ENCODE measurements around the gene SSH3. TPM values are rescaled to one million over a fixed set of nuclear protein-coding genes. Genes with fewer than 3 reads are reported as not detected.

The SSH3 gene
- total RNA-seq, 1 experiment from 2014 or later = 0.82 TPM

GRCh38 chr11:67276781-67277230, 26.5 kb upstream of the SSH3 start:
- peaks cover 11% of the 10 kb centered on the region; the same call in 1 of the 2 replicates for H3K36me3 ChIP-seq (ENCODE audit: insufficient read depth, low read length)
- H3K9me3 ChIP-seq (ENCODE audit: low read length) = no peaks in the 10 kb centered on the region
- H3K9me2 ChIP-seq (replicated peaks; ENCODE audit: insufficient read depth, low read length) = no peaks in the 10 kb centered on the region
- H4K20me1 ChIP-seq (ENCODE audit: insufficient read depth, low read depth, low read length) = no peaks in the 10 kb centered on the region
- H3K79me2 ChIP-seq (ENCODE audit: low read length) = peaks cover 69% of the 10 kb centered on the region
- H2AFZ ChIP-seq (ENCODE audit: low read length) = no peak overlapping the region
- H3K27me3 ChIP-seq (ENCODE audit: low read length) = no peaks in the 10 kb centered on the region
- peak overlapping the region; percentile 68 for H3K4me3 ChIP-seq (ENCODE audit: low read length)
- DNase-seq = peak; percentile 72
- peak overlapping the region; percentile 98 for H3K27ac ChIP-seq (ENCODE audit: low read length)
- peak overlapping the region; percentile 94 for H3K9ac ChIP-seq (ENCODE audit: low read length)
- H3K4me1 ChIP-seq (ENCODE audit: low read length) = peaks cover 64% of the 10 kb centered on the region
- H3K4me2 ChIP-seq (ENCODE audit: low read depth, low read length, poor library complexity, severe bottlenecking) = peak overlapping the region; percentile 88

DNA sequence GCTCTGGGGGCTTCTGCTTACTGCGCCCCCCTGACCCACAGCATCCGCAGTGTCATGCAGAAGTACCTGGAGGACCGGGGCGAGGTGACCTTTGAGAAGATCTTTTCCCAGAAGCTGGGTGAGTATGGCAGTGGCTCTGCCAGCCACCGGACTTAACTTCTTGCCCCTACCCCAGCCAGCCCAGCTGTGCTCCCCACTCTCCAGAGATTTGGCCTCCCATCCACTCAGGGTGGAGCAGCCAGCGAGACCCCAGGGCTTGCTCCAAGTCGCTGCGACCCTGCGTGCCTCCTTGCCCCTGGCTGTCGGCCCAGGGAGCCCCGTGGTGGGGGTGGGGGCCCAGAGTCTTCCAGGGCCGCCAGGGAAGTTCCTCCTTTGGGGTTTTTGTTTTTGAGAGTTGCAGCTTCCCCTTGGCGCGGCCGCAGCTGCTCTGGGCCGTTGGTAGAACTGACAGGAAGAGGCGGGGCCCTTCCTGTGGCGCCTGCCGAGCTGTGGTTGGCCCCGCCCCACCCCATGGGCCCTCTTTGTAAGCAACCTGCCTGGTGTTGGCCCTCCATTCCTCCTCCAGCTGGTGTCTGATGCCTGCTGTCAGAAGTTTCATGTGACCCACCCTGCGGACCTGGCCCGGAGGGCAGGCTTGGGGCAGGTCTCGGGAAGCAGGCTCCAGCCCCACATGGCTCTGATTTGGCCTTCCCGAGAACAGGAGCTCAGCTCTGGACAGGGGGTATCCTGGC, 25.9 kb upstream of the SSH3 start:
- H3K4me1 ChIP-seq (ENCODE audit: low read length) = peaks cover 58% of the 10 kb centered on the region
- no peaks in the 10 kb centered on the region for H3K9me2 ChIP-seq (replicated peaks; ENCODE audit: insufficient read depth, low read length)
- peak; percentile 97 for DNase-seq
- H2AFZ ChIP-seq (ENCODE audit: low read length) = no peak overlapping the region
- H3K9me3 ChIP-seq (ENCODE audit: low read length) = no peaks in the 10 kb centered on the region
- H3K4me3 ChIP-seq (ENCODE audit: low read length) = peak overlapping the region; percentile 68
- H3K9ac ChIP-seq (ENCODE audit: low read length) = peak overlapping the region; percentile 94
- no peaks in the 10 kb centered on the region for H4K20me1 ChIP-seq (ENCODE audit: insufficient read depth, low read depth, low read length)
- peak overlapping the region; percentile 98 for H3K27ac ChIP-seq (ENCODE audit: low read length)
- H3K4me2 ChIP-seq (ENCODE audit: low read depth, low read length, poor library complexity, severe bottlenecking) = peak overlapping the region; percentile 88
- no peaks in the 10 kb centered on the region for H3K27me3 ChIP-seq (ENCODE audit: low read length)
- H3K36me3 ChIP-seq (ENCODE audit: insufficient read depth, low read length) = peaks cover 11% of the 10 kb centered on the region; the same call in 1 of the 2 replicates
- H3K79me2 ChIP-seq (ENCODE audit: low read length) = peaks cover 63% of the 10 kb centered on the region

DNA sequence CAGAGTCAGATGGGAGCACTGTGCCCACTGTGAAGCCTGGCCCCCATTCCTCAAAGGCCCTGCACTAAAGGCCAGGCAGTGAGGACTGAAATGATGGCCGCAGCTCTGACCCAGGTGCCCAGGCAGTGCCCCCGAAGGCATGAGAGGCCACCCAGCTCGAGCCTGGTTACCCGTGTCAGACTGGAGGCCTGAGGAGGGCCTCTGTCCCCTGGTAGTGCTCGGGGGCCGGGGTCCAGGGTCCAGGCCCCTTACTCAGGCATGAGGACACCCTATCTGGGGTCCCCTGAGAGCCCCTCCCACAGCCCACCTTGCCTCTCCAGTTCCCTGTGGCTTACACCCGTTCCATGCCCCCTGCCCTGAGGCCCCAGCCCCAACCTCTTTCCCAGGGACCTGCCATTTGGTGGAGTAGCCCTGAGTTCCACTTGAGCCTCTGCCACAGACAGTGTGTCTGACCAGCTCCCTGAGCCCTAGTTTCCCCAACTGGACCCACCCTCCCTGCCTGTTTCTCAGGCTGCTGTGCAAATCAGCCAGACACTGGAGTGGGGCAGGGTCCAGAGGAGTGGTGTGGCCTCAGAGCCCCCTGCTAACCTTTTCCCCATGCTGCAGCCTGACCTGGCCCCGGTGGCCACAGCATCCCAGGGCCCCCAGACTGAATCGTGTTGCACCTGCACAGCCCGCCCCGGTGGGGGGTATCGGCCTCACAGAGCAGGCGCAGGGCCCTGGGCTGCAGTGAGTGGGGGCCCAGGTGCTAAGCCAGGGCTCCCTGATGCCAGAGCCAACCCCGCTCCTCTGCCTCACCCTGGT, 25.0 kb upstream of the SSH3 start:
- Histone ChIP-seq H3K4me1 (ENCODE audit: low read length) (peaks cover 49% of the 10 kb centered on the region), H3K4me3 (ENCODE audit: low read length) (peak overlapping the region; percentile 59; the same call in 1 of the 2 replicates), H4K20me1 (ENCODE audit: insufficient read depth, low read depth, low read length) (no peaks in the 10 kb centered on the region), H3K27ac (ENCODE audit: low read length) (peak overlapping the region; percentile 98), H3K79me2 (ENCODE audit: low read length) (peaks cover 54% of the 10 kb centered on the region), H3K27me3 (ENCODE audit: low read length) (no peaks in the 10 kb centered on the region), H2AFZ (ENCODE audit: low read length) (no peak overlapping the region), H3K9ac (ENCODE audit: low read length) (peak overlapping the region; percentile 94), H3K9me3 (ENCODE audit: low read length) (no peaks in the 10 kb centered on the region), H3K9me2 (replicated peaks; ENCODE audit: insufficient read depth, low read length) (no peaks in the 10 kb centered on the region), H3K4me2 (ENCODE audit: low read depth, low read length, poor library complexity, severe bottlenecking) (peak overlapping the region; percentile 88), H3K36me3 (ENCODE audit: insufficient read depth, low read length) (peaks cover 11% of the 10 kb centered on the region; the same call in 1 of the 2 replicates)
- DNase-seq = no peak

DNA sequence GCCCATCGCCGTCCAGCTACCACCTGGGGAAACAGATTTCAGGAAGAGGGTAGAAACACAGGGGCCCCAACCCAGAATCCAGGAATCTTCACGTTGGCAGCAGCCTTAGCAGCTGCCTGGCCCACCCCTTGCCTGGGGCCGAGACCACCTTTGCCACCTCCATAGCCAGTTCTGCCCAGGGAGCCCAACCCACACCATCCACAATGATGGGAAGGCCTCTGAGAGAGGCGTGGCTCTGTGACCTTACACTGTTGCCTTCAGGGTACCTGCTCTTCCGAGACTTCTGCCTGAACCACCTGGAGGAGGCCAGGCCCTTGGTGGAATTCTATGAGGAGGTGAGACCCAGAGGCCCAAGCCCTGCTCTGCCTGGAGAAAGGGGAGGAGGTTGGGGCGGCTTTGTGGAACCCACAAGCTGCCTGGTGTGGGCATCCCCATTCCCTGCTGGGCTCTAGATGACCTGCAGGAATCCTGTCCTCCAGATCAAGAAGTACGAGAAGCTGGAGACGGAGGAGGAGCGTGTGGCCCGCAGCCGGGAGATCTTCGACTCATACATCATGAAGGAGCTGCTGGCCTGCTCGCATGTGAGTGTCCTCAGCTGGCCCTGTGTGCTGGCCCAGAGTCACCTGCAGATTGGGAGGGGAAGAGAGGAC, 24.3 kb upstream of the SSH3 start:
- Histone ChIP-seq H3K9me2 (replicated peaks; ENCODE audit: insufficient read depth, low read length) (no peaks in the 10 kb centered on the region), H3K9ac (ENCODE audit: low read length) (no peak overlapping the region; the same call in 1 of the 2 replicates), H3K36me3 (ENCODE audit: insufficient read depth, low read length) (peaks cover 11% of the 10 kb centered on the region; the same call in 1 of the 2 replicates), H4K20me1 (ENCODE audit: insufficient read depth, low read depth, low read length) (no peaks in the 10 kb centered on the region), H3K9me3 (ENCODE audit: low read length) (no peaks in the 10 kb centered on the region), H3K27me3 (ENCODE audit: low read length) (no peaks in the 10 kb centered on the region), H3K4me2 (ENCODE audit: low read depth, low read length, poor library complexity, severe bottlenecking) (no peak overlapping the region), H2AFZ (ENCODE audit: low read length) (no peak overlapping the region), H3K79me2 (ENCODE audit: low read length) (peaks cover 46% of the 10 kb centered on the region), H3K27ac (ENCODE audit: low read length) (peak overlapping the region; percentile 98), H3K4me1 (ENCODE audit: low read length) (peaks cover 41% of the 10 kb centered on the region), H3K4me3 (ENCODE audit: low read length) (no peak overlapping the region)
- no peak for DNase-seq

DNA sequence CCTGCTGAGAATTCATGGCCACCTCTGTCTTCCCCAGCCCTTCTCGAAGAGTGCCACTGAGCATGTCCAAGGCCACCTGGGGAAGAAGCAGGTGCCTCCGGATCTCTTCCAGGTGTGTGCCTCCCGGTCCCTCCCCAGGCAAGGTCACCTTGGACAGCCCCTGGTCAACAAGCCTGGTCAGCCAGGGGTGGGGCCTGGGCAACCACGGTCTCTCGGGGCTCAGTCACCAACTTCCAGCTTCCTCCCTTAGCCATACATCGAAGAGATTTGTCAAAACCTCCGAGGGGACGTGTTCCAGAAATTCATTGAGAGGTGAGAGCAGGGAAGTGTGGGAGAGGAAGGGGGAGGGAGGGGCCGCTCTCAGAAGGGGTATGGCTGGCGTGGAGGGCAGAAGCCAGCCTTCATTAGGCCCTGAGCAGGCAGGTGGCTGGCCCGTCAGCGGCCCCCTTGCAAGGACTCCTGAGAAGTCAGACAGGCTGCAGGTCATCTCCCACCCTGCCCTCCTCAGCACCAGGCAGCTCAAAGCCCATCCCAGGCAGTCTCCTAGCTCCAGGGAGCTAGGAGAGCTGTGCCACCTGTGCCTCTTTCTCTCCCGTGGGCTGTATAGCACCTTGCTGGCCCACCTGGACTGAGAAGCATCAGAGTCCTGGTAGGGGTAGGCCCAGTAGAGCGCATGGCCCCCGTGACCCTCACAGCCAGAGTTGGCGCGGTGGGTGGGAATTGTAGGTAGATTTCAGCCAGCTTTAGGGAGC, 23.6 kb upstream of the SSH3 start:
- Histone ChIP-seq H3K36me3 (ENCODE audit: insufficient read depth, low read length) (peaks cover 11% of the 10 kb centered on the region; the same call in 1 of the 2 replicates), H3K27me3 (ENCODE audit: low read length) (no peaks in the 10 kb centered on the region), H4K20me1 (ENCODE audit: insufficient read depth, low read depth, low read length) (no peaks in the 10 kb centered on the region), H3K4me1 (ENCODE audit: low read length) (peaks cover 35% of the 10 kb centered on the region), H3K9ac (ENCODE audit: low read length) (no peak overlapping the region), H3K4me2 (ENCODE audit: low read depth, low read length, poor library complexity, severe bottlenecking) (no peak overlapping the region), H3K79me2 (ENCODE audit: low read length) (peaks cover 40% of the 10 kb centered on the region), H3K9me2 (replicated peaks; ENCODE audit: insufficient read depth, low read length) (no peaks in the 10 kb centered on the region), H3K4me3 (ENCODE audit: low read length) (no peak overlapping the region), H3K9me3 (ENCODE audit: low read length) (no peaks in the 10 kb centered on the region), H2AFZ (ENCODE audit: low read length) (no peak overlapping the region), H3K27ac (ENCODE audit: low read length) (no peak overlapping the region)
- DNase-seq = no peak

DNA sequence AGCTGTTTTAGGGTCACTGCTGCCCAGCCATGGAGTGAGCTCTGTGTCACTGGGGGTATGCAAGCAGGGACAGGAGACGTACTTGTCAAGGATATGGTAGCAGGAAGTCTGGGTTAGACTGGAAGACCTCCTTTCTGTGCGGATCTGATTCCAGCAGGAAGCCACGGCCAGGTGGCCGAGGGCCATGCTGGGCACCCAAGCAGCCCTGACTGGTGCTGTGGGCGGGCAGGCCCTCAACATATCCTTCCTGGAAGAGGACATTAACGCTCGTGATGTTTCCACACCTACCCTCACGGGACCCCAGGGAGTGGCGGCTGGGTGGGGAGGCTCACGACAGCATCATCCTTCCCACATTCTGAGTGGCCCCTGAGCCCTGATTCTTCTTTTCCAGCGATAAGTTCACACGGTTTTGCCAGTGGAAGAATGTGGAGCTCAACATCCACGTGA, 23.0 kb upstream of the SSH3 start:
- Histone ChIP-seq H3K36me3 (ENCODE audit: insufficient read depth, low read length) (peaks cover 11% of the 10 kb centered on the region; the same call in 1 of the 2 replicates), H3K79me2 (ENCODE audit: low read length) (peaks cover 34% of the 10 kb centered on the region), H3K9me2 (replicated peaks; ENCODE audit: insufficient read depth, low read length) (no peaks in the 10 kb centered on the region), H3K27me3 (ENCODE audit: low read length) (no peaks in the 10 kb centered on the region), H3K9me3 (ENCODE audit: low read length) (no peaks in the 10 kb centered on the region), H3K9ac (ENCODE audit: low read length) (no peak overlapping the region), H3K4me1 (ENCODE audit: low read length) (peaks cover 29% of the 10 kb centered on the region), H3K4me3 (ENCODE audit: low read length) (no peak overlapping the region), H2AFZ (ENCODE audit: low read length) (no peak overlapping the region), H3K4me2 (ENCODE audit: low read depth, low read length, poor library complexity, severe bottlenecking) (no peak overlapping the region), H3K27ac (ENCODE audit: low read length) (no peak overlapping the region), H4K20me1 (ENCODE audit: insufficient read depth, low read depth, low read length) (no peaks in the 10 kb centered on the region)
- DNase-seq = no peak

GRCh38 chr11:67280788-67281551, 22.4 kb upstream of the SSH3 start:
- Histone ChIP-seq H4K20me1 (ENCODE audit: insufficient read depth, low read depth, low read length) (no peaks in the 10 kb centered on the region), H3K27me3 (ENCODE audit: low read length) (no peaks in the 10 kb centered on the region), H3K4me3 (ENCODE audit: low read length) (no peak overlapping the region), H2AFZ (ENCODE audit: low read length) (no peak overlapping the region), H3K27ac (ENCODE audit: low read length) (no peak overlapping the region), H3K36me3 (ENCODE audit: insufficient read depth, low read length) (peaks cover 11% of the 10 kb centered on the region; the same call in 1 of the 2 replicates), H3K9me3 (ENCODE audit: low read length) (no peaks in the 10 kb centered on the region), H3K79me2 (ENCODE audit: low read length) (peaks cover 28% of the 10 kb centered on the region), H3K9ac (ENCODE audit: low read length) (no peak overlapping the region), H3K4me1 (ENCODE audit: low read length) (peaks cover 23% of the 10 kb centered on the region), H3K9me2 (replicated peaks; ENCODE audit: insufficient read depth, low read length) (no peaks in the 10 kb centered on the region), H3K4me2 (ENCODE audit: low read depth, low read length, poor library complexity, severe bottlenecking) (no peak overlapping the region)
- no peak for DNase-seq
